ENCODE results near the gene RAB41. TPM values are rescaled to one million over a fixed set of nuclear protein-coding genes. Genes with fewer than 3 reads are reported as not detected.
A peak's percentile ranks its signal among the peaks of the same experiment; 100 is the strongest.
"Not testable (repeated sequence)": the region's sequence is repeated elsewhere in the genome, so short reads cannot be mapped to it uniquely, and the experiment has no call there.

RAB41 gene
- total RNA-seq (2014; rRNA removed; shearing (Covaris generic)) = not detected in 2 replicates
- not detected in 2 replicates for polyA plus RNA-seq (2014; cell fraction: nucleus; rRNA removed)

DNA sequence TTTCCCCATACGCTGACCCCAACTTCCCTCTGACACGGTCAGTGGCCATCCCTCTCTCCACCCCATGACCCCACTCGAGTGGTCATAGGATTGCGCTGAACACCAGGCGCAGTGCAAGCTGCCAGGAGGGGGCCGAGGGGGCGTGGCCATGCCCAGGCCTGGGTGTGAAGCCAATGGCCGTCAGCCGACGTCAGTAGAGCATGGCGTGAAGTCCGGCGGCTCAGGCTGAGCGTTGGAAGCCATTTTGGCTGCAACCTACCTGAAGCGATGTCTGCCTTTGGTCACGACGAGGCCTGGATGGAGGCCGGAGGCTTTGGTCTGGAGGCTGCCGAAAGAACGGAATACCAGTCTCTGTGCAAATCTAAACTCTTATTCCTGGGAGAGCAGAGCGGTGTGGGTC, at the start of gene RAB41:
TSS of gene RAB41 (plus strand) at position 222 of the 400 bp plus-strand sequence. CDS start at position 268, 46 bp downstream.
- DNase-seq (ENCODE audit: extremely low read depth, low read depth) = no peak

DNA sequence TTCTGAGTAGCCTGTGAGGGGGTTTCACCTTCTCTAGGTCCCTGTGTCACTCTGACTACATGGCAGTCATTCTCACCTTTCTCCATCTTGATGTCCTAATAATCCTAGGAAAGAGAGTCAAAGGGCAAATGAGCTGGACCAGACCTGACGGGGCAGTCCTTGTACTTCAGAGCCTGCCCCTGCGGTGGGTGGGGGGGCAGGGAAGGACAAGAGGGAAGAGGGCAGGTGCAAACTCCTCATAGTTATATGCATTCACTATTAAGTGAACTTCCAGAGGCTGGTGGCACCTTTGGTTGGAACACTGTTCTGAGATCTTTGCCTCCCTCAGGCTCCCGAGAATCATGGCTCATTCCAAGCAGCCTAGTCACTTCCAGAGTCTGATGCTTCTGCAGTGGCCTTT, 47.6 kb upstream of the RAB41 start, which contains the start of gene AWAT1:
TSS of gene AWAT1 (plus strand) at position 301 of the 400 bp plus-strand sequence. CDS start at position 342, 41 bp downstream.
- no peak for DNase-seq (ENCODE audit: extremely low read depth, low read depth)

DNA sequence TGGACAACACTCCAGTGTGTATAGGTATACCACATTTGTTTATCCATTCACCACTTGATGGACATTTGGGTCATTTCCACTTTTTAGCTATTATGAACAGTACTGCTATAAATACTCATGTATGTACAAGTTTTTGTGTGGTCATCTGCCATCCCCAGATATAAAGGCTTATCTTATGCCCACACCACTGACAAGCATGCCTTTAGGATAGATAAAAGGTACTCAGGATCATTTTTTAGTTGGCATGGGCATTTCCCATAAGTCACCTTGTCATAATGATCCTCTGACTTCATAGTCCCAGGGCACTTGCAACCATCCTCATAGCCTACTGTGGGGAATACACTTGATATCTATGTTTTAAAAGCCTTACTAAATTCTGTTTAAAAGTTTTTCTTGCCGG, 41.2 kb upstream of the RAB41 start:
- DNase-seq (ENCODE audit: extremely low read depth, low read depth) = no peak

DNA sequence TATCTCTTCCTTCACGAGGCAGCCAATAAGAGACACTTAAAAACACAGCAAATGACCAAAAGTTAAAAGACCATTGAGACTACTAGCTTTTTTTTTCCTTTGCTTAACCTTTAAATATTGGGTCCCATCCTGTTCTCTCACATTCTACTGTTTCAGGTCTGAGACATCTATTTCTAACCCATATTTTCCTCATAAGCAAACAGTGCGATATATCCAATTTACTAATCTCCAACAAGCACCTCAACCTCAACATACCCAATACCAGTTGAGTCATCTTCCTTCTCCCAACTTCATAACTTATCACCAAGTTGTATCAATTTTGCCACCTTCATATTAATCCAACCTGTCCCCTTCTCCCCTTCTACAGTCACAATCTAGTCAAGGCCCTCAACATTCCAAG, 40.5 kb upstream of the RAB41 start:
- DNase-seq (ENCODE audit: extremely low read depth, low read depth) = no peak

DNA sequence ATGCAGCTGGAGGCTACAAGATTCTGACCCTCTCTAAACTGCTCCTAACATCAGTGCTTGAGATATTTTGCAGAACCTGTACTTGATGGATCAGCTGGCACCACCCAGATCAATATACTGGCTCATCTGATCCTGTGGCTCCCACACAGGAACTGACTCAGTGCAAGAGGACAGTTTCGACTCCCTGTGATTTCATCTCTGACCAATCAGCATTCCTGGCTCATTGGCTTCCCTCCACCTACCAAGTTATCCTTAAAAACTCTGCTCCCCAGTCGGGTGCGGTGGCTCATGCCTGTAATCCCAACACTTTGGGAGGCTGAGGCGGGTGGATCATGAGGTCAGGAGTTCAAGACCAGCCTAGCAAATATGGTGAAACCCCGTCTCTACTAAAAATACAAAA, 38.4 kb upstream of the RAB41 start:
- DNase-seq (ENCODE audit: extremely low read depth, low read depth) = not testable (repeated sequence)

DNA sequence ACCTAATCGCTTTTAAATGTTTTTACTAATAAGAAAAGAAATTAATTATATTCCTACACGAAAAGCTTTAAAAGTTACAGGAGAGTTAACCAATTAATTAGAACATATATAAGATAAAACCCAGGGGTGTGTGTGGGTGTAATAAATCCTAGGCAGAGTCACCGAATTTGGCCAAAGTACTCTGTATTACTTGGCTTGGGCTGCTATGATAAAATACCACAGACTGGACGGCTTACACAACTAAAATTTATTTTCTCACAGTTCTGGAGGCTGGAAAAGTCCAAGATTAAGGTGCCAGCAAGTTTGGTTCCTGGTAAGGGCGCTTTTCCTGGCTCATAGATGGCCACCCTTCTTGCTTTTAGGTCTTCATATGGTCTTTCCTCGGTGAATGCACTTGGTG, 37.1 kb upstream of the RAB41 start:
- no peak for DNase-seq (ENCODE audit: extremely low read depth, low read depth)

DNA sequence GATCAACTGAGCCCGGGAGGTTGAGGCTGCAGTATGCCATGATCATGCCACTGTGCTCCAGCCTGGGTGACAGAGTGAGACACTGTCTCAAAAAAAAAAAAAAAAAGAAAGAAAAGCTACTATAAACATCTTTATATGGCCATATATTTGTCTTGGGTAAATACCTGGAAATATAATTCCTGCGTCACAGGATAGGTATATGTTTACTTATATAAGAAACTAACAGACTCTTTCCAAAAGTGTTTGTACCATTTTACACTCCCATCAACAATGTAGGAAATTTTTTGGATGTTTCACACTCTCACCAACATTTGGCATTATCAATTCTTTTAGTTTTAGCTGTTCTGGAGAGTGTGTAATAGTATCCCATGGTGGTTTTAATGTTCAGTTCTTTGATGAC, 34.7 kb upstream of the RAB41 start:
- DNase-seq (ENCODE audit: extremely low read depth, low read depth) = no peak

DNA sequence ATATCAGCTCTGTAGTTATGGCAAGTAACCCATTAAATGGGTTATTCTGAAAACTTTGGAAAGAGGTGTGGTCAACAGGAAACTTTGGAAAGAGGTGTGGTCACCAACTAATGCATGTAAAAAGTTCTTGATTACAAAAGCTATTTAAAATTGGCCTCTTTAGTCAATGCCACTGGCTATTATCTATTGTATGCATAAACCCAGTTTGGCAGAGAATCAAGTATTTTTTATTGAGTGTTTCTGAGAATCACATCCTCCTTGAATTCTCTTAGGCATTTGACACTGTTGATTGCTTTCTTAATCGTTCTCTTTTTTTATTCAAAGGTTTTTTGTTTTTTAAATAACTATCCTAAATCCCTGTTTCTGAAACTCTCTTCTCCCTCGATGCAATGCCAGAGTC, 29.5 kb upstream of the RAB41 start:
- no peak for DNase-seq (ENCODE audit: extremely low read depth, low read depth)

DNA sequence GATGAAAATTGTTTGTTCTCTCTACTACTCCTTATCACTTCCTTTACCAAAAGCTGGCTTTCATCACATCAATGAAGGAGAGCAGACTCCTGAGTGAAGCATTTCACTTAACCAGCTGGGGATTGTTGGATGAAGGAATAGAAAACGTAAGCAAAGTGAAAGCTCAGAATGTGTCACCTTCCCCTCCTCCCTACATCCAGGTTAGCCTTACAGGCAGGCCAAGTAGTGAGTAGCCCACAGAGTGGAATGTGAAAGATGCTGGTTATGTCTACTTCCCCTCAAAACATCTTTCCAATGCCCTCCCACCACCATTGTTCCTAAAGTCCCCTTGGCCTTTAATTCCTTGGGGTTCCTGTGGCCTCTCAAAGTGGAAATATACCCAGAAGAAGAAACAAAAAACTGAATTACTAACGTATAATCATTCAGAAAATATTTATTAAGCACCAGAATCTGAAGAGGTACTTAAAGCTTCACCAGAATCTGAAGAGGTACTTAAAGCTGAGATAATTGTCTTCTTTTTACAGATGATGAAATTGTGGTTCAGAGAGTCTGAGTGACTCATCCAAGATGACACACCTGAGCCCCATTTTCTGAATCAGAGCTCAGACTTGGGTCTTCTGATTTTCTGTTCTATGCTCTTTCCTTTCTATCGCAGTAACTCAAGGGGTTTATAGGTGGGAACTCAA, 28.5 kb upstream of the RAB41 start:
- no peak for DNase-seq (ENCODE audit: extremely low read depth, low read depth)

DNA sequence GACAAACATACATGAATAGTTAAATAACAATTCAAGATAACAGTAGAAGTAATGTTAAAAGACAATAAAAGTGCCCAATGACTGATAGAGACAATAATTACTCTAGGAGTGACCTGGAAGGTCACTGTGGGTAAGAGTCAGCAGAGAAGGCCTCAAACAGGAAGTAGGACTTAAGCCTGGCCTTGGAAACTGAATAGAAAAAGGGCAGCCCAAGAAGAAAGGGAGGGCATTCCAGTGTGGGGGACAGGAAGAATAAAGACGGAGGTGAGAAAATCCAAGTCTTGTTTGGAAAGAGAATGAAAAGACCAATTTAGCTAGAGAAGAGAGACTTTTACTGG, 27.9 kb upstream of the RAB41 start:
- DNase-seq (ENCODE audit: extremely low read depth, low read depth) = no peak

DNA sequence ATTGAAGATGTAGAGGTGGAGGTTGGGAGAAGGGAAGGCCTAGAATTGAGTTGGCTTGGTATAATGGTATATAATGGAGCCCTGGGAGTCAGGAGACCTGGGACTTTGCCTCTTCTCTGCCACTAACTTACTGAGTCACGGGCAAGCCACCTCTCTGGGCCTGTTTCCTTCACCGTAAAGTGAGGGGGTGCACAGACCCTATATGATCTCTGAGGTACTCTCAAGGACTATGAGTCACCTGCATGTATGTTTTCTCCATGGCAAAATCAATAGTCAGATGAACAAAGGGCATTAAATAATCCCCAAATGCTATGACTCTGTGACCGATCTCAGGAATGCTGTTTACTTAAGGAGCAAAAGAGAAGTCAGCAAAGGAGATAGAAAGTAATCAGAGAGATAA, 27.1 kb upstream of the RAB41 start:
- DNase-seq (ENCODE audit: extremely low read depth, low read depth) = no peak

DNA sequence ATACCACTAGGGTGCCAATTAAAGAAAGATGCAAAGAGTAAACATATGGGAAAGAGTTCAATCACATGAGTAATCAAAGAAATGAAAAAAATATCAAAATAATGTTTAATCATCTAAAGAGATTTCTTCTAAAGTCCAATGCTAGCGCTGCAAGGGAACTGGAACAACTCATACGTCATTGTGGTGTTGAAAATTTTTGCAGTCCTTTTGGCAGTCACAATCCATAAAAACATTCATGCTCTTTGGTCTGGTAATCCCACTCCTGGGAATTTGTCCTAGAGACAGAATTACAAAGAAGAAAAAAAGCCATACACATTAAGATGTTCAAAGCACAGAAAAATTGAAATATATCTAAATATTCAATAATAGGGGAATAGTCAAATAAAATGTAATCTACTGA, 26.5 kb upstream of the RAB41 start:
- DNase-seq (ENCODE audit: extremely low read depth, low read depth) = no peak

DNA sequence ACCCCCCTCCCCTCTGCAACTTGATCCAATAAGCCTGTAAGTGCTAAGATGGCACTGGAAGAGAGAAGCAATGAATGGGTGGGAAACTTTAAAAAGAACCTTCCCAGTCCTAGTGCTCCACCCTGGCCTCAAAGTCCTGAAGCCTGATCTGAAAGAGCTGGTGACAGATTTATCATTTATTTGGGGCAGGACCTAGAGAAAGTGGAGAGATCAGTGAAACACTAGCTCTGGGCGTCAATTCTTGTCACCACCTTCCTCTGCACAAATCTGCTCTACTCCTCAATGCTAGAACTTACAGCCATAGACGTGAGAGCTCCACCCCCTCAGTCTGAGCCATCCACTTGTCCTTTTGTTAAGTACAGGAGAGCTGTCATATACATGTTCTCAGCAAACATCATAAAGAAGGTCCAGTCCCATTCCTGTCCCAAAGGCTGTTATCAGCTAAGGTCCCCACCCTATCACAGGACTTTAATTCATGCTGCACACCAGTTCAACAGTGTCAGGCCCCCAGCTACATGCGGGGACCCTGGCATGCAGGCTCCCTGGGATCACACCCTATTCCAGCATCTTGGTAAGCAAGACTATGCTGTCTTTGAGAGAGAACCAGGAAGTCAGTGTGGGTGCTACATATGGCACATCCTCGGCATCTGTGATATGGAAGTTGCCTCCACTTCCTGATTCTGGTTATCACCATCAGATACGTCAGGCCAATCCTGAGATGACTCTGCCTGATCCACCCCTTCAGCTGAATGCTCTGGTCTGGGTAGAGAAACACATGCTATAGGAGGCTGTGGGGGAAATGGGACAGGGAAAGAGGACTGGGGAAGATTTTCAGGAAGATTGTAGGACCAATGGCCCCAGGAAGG, 24.3 kb upstream of the RAB41 start:
- no peak for DNase-seq (ENCODE audit: extremely low read depth, low read depth)

DNA sequence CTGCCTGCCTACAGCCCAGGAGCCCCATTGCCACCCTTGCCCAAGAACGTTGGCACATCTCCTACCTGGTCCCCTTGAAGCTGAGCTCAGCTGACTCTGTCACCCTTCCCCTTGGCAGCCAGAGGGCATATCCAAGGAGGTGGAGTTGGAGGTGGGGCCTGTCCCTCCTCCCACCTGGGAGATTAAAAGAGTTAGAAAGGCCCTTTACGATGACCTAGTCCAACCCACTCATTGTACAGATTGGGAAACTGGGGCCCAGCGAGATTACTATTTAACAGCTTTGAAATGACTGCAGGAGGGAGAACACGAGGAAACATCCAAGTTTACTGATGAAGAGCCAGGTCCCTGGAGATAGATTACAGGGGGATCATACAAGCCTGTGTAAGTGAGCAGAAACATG, 21.9 kb upstream of the RAB41 start, which contains the start of gene P2RY4:
TSS of gene P2RY4 (minus strand) at position 101 of the 400 bp plus-strand sequence. CDS start 580 bp downstream, outside the sequence.
- DNase-seq (ENCODE audit: extremely low read depth, low read depth) = no peak

DNA sequence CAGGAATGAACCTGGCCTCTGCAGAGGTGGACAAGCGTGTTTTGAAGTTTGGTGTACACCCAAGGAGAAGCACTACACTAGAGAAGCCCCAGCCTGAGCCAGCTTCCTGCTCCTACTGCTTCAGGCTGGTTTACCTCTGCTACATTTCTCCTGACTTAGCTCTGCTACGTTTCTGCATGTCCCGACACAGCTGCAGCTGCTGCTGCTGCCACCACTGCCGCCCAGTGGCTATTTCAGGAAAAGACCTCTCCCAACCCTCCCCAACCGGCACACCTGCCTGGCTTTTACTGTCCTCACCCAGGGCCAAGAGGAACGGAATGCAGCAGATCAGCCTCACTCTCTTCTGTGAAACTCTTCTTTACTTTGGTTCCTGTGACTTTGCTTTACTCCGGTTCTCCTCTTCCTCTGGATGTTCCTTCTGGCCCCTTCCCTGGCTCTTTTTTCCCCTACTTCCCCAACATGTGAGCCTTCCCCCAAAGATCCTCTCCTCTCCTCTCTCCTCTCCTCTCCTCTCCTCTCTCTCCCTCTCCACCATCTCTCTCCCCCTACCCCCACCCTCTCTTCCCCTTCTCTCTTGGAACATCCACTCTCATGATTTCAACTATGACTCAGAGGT, 18.9 kb upstream of the RAB41 start:
- peak; percentile 25 for DNase-seq (ENCODE audit: extremely low read depth, low read depth)

DNA sequence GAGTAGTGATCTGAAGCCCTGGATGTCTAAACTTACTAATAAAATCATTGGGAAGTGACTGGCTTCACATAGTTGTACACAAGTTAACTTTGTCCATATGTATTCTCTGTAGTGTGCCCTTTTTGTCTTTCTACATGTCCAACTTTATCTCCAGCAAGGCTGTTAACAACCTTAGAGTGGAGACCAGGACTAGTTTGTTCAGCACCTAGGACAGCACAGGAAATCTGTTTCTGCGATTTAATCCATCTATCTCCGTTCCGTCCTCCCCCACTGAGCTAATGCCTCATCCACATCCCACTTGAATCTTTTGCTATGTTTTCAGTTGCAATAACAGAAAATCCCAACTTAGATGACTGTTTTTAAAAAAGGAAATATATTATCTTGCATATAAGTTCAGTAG, 17.2 kb upstream of the RAB41 start:
- no peak for DNase-seq (ENCODE audit: extremely low read depth, low read depth)

DNA sequence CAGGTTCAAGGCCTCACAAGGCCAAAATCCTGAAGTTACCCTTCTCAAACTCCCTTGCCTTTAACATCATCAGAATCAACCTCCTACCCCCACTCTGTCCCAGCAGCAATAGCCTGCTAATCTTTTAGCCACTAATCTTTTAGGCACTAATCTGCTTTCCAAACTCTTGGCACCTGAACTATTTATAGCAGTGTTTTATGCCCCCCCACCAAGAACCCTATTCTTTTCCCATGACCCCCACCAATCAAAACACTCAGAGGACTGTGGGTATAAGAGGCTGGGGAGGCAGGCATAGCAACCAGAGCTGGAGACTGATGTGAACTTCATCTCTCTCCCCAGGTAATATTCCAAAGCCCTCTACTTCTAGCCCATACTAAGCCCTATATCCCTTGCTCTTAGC, 13.9 kb upstream of the RAB41 start, which contains the start of gene ARR3:
TSS of gene ARR3 (plus strand) at position 301 of the 400 bp plus-strand sequence. CDS start 1,052 bp downstream, outside the sequence.
- DNase-seq (ENCODE audit: extremely low read depth, low read depth) = no peak

DNA sequence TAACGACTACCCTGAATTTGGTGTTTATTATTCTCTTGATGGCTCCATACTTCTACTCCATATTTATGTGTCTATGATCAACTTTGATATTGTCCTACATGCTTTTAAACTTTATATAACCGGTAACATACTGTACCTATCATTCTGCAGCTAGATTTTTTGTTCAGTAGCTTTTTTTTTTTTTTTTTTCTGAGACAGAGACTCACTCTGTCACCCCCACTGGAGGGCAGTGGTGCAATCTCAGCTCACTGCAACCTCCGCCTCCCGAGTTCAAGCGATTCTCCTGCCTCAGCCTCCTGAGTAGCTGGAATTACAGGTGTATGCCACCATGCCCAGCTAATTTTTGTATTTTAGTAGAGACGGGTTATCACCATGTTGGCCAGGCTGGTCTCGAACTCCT, 7.9 kb upstream of the RAB41 start:
- not testable (repeated sequence) for DNase-seq (ENCODE audit: extremely low read depth, low read depth)

DNA sequence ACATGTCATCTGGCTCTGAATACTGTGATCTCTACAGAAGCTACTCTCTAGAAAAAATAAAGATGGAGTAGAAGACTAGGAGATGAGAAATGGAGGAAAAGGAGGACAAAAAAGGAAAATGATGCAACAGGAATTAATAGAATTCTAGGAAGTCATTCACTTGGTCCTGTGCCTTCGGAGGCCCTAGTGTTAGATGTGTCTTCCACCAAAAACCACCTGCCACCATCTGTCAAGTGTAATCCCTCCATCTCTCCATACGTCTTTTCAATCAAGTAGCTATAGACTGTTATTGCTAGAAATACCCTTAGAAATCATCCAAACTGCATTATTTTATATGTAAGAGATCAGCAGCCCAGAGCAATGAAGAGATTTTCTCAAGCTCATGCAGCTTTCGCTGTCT, 2.9 kb upstream of the RAB41 start:
- no peak for DNase-seq (ENCODE audit: extremely low read depth, low read depth)

DNA sequence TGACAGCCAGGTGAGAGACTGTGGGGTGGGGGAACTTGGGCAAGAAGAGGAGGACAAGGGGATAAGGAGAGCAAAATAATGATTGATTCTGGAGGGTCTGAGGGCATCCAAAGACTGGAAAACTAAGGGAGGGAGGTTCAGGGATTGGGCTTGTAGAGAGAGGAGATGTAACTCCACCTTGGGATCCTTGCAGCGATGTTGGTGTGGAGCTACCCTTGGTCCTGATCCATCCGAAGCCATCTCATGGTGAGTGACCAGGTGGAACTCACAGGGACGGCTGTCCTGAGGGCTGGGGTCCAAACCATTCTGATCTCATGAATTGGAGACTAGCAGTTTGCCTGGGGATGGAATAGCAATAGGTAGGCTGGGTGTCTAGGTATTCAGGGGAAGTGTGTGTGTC, 1.4 kb upstream of the RAB41 start:
- DNase-seq (ENCODE audit: extremely low read depth, low read depth) = no peak

DNA sequence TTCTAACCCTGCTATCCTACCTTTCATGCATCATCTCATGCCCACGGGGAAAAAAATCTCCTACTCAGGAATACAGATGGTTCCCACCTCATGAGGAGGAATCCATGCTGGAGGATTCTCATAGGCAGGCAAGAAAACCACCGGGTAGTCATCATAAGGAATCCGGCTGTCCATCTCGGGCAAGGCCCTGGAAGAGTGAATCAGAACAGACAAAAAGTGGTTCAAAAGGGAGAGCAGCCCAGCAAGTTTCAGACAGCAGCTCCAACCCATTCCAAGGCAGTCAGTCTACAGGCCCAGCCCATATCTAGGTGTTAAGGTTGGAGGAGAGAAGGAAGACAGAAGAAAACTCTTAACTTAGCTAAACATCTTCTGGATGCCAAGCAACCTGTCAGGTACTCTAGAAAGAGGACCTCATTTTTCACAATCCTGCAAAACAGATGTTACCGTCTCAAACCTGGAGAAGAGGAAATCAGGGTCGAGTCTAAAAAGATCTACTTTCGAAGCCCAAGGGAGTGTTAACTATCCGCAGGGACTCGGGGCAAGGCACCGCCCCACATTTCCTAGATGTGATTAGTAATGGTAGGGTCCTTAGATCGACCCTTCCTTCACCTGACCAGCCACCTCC, 7.3 kb downstream of the RAB41 start:
- DNase-seq (ENCODE audit: extremely low read depth, low read depth) = no peak
